Tibial artery (tissue), 4 donors: ENCODE data around the gene LIN7A.

Source experiments
- DNase-seq, 2 donors: peaks; one replicate each; pipeline ENCODE4 v3.0.0-alpha.2; 2019
- H3K27ac ChIP-seq, 2 donors: fragments of 200-600 bp; sonication (generic) in 1 of 2; 1 replicate in 1 of 2; 2 replicates in 1 of 2; pipeline ENCODE4 v1.5.1; 2018 to 2019; ENCODE audit warnings: mild to moderate bottlenecking in 1 of 2
- H3K27me3 ChIP-seq, 2 donors: fragments of 200-600 bp; sonication (generic) in 1 of 2; one replicate each; pipeline versions ENCODE4 v1.5.1 to v1.6.0; 2016 to 2019
- H3K36me3 ChIP-seq, 3 donors: fragments of 200-600 bp; sonication (generic) in 2 of 3; one replicate each; pipeline ENCODE4 v1.5.1; 2016 to 2019; ENCODE audit warnings: mild to moderate bottlenecking in 2 of 3
- H3K4me1 ChIP-seq, 4 donors: fragments of 200-600 bp; sonication (generic) in 2 of 4; 1 replicate in 3 of 4; 2 replicates in 1 of 4; pipeline ENCODE4 v1.5.1; 2016 to 2019
- H3K4me3 ChIP-seq, 2 donors: fragments of 200-600 bp; sonication (generic) in 1 of 2; 1 replicate in 1 of 2; 2 replicates in 1 of 2; pipeline ENCODE4 v1.5.1; 2018 to 2019; ENCODE audit warnings: mild to moderate bottlenecking in 2 of 2
- H3K9me3 ChIP-seq, 3 donors: fragments of 200-600 bp; sonication (generic) in 1 of 3; one replicate each; pipeline ENCODE4 v1.5.1; 2016 to 2019
- CTCF ChIP-seq, 2 experiments: fragments of 200-600 bp in 1 of 2; fragments of 450-650 bp in 1 of 2; IDR thresholded peaks; one replicate each; pipeline ENCODE4 v1.5.1; 2017 to 2019; ENCODE audit warnings: antibody characterized with exemption in 2 of 2, mild to moderate bottlenecking in 1 of 2, moderate library complexity in 1 of 2
- intact Hi-C: fragments of 100-400 bp; cut with DNase I; formaldehyde crosslinking; loops from one replicate; pipeline ENCODE4 v1.15.0; 2023; ENCODE audit warnings: low total_unique reads

Gene LIN7A

GRCh38 chr12:80946591-80946990 is 8.9 kb upstream of the LIN7A start:
- DNase-seq = no peak
- no peak for TF ChIP-seq CTCF (IDR thresholded peaks at IDR 0.05)
- Histone ChIP-seq H3K27me3 (no peaks in the 10 kb centered on the region), H3K36me3 (no peaks in the 10 kb centered on the region), H3K4me1 (no peaks in the 10 kb centered on the region), H3K27ac (no peak overlapping the region), H3K9me3 (no peaks in the 10 kb centered on the region), H3K4me3 (no peak overlapping the region)
- intact Hi-C loops = loop anchor here (5.0 kb wide), 1 partner anchor 109 kb away; no protein-coding TSS in a partner anchor

GRCh38 chr12:80943338-80943737 is 5.6 kb upstream of the LIN7A start:
- no peak overlapping the region for H3K4me3 ChIP-seq
- H3K27ac ChIP-seq = no peak overlapping the region
- no peaks in the 10 kb centered on the region for H3K36me3 ChIP-seq
- H3K4me1 ChIP-seq = no peaks in the 10 kb centered on the region
- intact Hi-C loops = no loop called here
- no peak for TF ChIP-seq CTCF (IDR thresholded peaks at IDR 0.05)
- H3K27me3 ChIP-seq = no peaks in the 10 kb centered on the region
- no peak for DNase-seq
- H3K9me3 ChIP-seq = no peaks in the 10 kb centered on the region

- TF ChIP-seq CTCF (IDR thresholded peaks at IDR 0.05) = no peak
- intact Hi-C loops = no loop called here
- H3K27ac ChIP-seq = no peak overlapping the region
- no peaks in the 10 kb centered on the region for H3K36me3 ChIP-seq
- H3K4me3 ChIP-seq = no peak overlapping the region
- H3K4me1 ChIP-seq = peaks cover 0 to 4% (median 4%) of the 10 kb centered on the region in 4 donors
- no peak for DNase-seq
- no peaks in the 10 kb centered on the region for H3K9me3 ChIP-seq
- no peaks in the 10 kb centered on the region for H3K27me3 ChIP-seq
Observed at GRCh38 chr12:80941916-80942315, 4.2 kb upstream of the LIN7A start.

- Histone ChIP-seq H3K4me3 (no peak overlapping the region), H3K27ac (no peak overlapping the region), H3K27me3 (no peaks in the 10 kb centered on the region), H3K4me1 (peaks cover 0 to 4% (median 4%) of the 10 kb centered on the region in 4 donors), H3K36me3 (no peaks in the 10 kb centered on the region), H3K9me3 (no peaks in the 10 kb centered on the region)
- no peak for DNase-seq
- no peak for TF ChIP-seq CTCF (IDR thresholded peaks at IDR 0.05)
- intact Hi-C loops = no loop called here
Observed at GRCh38 chr12:80939231-80939950, 1.7 kb upstream of the LIN7A start.

- intact Hi-C loops = no loop called here
- no peak overlapping the region for H3K4me3 ChIP-seq
- TF ChIP-seq CTCF (IDR thresholded peaks at IDR 0.05) = no peak
Observed at GRCh38 chr12:80938397-80938796, 663 bp upstream of the LIN7A start.

More at GRCh38 chr12:80938397-80938796, 663 bp upstream of the LIN7A start:
- Histone ChIP-seq H3K36me3 (no peaks in the 10 kb centered on the region), H3K27me3 (no peaks in the 10 kb centered on the region), H3K27ac (no peak overlapping the region), H3K9me3 (no peaks in the 10 kb centered on the region), H3K4me1 (peaks cover 0 to 4% (median 4%) of the 10 kb centered on the region in 4 donors)
- no peak for DNase-seq
